GM12872 (cell line): ENCODE measurements around the gene OR4Q2.

Experiments used
- TF ChIP-seq, protein P1 (sequence below): IDR thresholded peaks from 3 replicates; pipeline ENCODE4 v1.5.1; 2011; ENCODE audit warnings: low read depth, mild to moderate bottlenecking, low read length, moderate library complexity; ENCODE audit not compliant: insufficient read depth

The OR4Q2 gene

DNA sequence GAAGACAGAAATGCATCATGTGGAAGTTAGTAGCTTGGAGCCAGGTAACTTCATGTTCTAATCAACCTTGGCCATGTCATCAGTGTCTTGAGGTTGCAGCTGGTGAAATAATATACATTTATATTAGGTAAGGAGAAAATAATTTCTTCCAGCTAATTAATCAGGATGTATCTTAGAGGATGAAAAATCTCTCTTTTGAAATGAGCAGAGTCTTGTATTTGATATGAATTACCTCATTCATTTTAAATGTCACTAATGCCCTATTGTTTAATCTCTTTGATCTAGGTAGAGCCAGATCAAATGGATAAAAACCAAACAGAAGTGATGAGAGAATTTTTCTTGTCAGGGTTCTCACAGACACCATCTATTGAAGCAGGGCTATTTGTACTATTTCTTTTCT lies at the start of gene OR4Q2:
TSS of gene OR4Q2 (plus strand) at position 301 of the 400 bp plus-strand sequence.
- TF ChIP-seq, protein P1, sequence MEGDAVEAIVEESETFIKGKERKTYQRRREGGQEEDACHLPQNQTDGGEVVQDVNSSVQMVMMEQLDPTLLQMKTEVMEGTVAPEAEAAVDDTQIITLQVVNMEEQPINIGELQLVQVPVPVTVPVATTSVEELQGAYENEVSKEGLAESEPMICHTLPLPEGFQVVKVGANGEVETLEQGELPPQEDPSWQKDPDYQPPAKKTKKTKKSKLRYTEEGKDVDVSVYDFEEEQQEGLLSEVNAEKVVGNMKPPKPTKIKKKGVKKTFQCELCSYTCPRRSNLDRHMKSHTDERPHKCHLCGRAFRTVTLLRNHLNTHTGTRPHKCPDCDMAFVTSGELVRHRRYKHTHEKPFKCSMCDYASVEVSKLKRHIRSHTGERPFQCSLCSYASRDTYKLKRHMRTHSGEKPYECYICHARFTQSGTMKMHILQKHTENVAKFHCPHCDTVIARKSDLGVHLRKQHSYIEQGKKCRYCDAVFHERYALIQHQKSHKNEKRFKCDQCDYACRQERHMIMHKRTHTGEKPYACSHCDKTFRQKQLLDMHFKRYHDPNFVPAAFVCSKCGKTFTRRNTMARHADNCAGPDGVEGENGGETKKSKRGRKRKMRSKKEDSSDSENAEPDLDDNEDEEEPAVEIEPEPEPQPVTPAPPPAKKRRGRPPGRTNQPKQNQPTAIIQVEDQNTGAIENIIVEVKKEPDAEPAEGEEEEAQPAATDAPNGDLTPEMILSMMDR: no peak

DNA sequence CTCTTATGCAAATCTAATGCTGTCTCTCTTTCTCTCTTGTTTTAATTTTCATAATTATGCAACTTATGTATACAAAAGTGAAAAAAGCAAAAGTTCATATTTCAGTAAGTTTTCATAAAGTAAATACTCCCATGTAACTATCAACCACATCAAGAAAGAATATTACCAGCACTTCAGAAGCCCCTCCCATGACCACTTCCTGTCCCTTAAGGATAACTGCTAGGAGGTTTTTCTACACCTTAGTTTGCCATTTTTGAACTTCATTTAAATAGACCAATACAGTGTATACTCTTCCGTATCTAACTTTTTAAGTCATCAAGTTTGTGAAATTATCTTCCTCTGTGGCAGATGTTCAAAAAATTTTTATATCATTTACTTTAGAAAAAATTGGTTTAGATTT lies 27.1 kb upstream of the OR4Q2 start:
- TF ChIP-seq, protein P1: no peak

DNA sequence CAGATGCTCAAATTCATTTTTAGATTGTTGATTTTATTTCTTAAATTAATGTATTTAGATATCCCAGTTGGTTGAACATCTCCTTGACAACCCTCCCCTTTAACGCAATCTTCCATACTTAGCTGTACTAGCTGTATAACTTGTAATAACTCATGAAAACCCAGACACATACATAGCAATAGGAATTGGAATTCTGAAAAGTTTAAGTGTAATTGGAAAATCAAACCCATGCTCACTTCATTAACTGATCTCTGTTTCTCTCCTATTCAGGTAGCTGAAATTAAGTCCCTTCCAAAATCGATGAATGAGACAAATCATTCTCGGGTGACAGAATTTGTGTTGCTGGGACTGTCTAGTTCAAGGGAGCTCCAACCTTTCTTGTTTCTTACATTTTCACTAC lies 26.7 kb upstream of the OR4Q2 start, which contains the start of gene OR4K15:
TSS of gene OR4K15 (plus strand) at position 301 of the 400 bp plus-strand sequence. CDS start at position 301, 0 bp downstream.
- TF ChIP-seq, protein P1: no peak

DNA sequence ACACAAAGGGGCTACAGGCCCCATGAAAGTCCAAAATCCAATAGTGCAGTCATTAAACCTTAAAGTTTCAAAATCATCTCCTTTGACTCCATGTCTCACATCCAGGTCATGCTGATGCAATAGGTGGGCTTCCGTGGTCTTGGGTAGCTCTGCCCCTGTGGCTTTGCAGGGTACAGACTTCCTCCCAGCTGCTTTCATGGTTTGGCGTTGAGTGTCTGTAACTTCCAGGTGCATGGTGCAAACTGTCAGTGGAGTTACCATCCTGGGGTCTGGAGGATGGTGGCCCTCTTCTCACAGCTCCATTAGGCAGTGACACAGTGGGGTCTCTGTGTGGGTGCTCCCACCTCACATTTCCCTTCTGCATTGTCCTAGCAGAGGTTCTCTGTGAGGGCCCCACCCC lies 8.5 kb upstream of the OR4Q2 start:
- TF ChIP-seq, protein P1: no peak

DNA sequence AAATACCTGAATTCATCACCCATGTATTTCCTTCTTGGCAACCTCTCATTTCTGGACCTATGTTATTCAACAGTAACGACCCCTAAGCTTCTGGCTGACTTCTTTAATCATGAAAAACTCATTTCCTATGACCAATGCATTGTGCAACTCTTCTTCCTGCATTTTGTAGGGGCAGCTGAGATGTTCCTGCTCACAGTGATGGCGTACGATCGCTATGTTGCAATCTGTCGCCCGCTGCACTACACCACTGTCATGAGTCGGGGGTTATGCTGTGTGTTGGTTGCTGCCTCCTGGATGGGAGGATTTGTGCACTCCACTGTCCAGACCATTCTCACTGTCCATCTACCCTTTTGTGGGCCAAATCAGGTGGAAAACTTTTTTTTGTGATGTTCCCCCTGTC lies 356 bp downstream of the OR4Q2 start:
- TF ChIP-seq, protein P1: no peak

DNA sequence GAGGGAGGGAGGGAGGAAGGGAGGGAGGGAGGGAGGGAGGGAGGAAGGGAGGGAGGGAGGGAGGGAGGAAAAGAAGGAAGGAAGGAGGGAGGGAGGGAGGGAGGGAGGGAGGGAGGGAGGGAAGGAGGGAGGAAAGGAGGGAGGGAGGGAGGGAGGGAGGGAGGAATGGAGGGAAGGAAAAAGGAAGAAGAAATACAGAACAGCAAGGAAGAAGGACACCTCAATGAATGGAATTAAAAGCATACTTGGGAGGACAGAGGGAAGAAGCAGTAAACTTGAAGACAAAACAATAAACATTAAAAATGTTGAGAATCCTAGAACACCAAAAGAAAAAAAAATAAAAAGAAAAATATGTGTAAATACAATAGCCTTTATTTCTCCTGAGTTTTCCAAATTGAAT lies 6.2 kb downstream of the OR4Q2 start:
- TF ChIP-seq, protein P1: no peak

DNA sequence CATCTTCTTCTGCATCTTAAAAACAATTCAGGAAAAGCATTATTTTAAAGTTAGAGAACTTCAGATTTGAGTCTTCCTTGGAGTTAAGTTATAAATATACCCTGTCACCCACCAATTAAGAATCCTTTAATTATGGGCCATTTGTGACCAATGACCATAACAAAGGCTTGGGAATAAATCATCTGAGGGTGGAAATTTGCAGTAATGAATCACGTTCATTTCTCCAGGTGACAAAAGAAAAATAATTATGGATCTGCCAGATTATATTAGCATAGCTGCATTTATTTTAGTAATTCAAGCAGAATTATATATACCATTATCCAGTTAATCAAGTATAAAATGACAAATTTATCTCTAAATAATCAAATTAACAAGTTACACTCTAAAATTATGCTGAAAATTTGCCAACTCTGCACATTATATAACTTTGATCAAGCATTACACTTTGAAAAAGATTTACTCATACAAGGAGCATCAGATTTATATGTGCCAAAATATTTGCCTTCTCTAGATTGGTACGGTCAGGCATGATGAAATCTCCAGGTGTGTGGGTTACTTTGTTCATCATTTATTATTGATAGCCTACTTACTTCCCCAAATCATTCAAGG lies 17.4 kb downstream of the OR4Q2 start, which contains the start of gene OR4K14:
TSS of gene OR4K14 (minus strand) at position 51 of the 609 bp plus-strand sequence. CDS start 4,114 bp downstream, outside the sequence.
- TF ChIP-seq, protein P1: no peak
